GM21825 (cell line): ENCODE data around the gene CYP19A1.

Source experiments
- ATAC-seq: cut with Tn5 transposase; IDR thresholded peaks from one replicate; pipeline ENCODE4 v1.9.1; 2021; ENCODE audit warnings: mild to moderate bottlenecking, moderate library complexity; ENCODE audit not compliant: unreplicated experiment

The CYP19A1 gene

DNA sequence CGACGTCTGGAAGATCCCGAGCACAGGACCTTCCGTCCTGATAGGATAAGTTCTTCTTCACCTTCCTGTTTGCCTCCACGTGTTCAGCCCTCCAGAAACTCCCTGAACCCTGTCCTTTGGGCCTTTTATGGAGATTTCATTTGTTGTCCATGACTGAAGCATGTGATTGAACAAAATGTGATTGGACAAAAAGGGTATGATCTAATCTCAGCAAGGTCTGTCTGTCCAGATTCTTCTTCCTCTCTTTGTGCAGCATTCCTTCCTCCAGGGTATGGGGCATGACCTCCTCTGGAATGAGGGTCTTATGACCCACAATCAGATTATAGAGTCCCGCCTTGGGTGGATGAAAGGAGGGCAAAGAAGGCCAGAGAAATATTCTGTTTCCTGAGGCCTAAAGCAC is at the start of gene CYP19A1:
CYP19A1 (minus strand) TSS at position 101 of the 400 bp plus-strand sequence. CDS start 95,684 bp downstream, outside the sequence.
- ATAC-seq: no peak

DNA sequence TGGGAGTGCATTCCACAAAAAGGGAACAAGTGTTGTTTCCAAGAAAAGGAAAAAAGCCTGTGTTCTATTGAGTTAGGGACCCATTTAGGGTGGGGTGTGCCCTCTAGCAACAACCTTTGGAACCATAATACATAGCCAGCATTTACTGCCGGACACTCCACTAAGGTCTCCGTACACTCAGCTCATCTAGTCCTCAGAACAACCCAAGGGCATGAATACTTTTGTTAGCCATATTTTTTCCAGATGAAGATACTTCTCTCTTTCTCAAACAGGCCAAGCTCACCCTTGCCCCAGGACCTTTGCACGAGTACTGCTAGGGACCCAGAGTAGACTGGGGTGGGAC is 49.3 kb upstream of the CYP19A1 start:
- no peak for ATAC-seq

- ATAC-seq: no peak
These were observed 48.7 kb upstream of the CYP19A1 start for GRCh38 chr15:51386960-51387698.

DNA sequence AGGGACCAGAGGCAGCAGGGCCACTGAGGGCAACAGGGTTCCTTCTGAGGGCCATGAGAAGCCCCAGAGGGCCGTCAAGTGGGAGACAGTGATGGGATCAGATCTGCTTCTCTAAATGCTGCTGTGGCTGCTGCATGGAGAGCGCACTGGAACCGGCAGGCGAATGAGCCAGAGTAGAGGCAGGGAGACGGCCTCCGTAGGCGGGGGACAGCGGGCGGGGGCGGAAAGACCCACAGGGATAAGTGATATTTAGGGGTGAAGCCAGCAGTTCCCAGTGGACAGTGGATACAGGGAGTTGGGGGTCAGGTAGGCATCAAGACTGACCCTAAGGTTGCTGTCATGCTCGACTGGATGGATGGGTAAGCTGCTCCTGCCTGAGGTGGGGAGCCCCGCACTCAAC is 48.1 kb upstream of the CYP19A1 start:
- no peak for ATAC-seq

- no peak for ATAC-seq
These were observed 47.6 kb upstream of the CYP19A1 start for GRCh38 chr15:51386029-51386428.

DNA sequence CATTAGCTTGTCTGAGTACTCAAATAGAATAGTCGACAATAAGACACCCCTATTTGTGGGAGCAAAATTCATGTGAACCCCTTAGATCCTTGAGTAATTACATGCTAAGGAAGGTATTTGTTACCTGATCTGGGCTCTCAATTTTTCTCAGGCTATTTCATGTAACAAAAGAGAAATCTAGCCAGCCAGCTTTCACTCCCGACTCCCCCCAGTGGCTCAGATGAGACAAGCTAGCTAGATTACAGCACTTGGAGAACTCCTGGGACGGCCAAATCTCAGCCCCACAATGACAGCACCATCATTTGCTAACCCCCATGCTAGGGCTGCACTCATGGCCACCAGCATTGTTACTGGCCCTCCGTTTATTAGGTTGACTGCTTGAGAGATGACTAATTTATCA is 44.4 kb upstream of the CYP19A1 start:
- ATAC-seq: no peak

GRCh38 chr15:51380999-51381806 is 42.8 kb upstream of the CYP19A1 start:
- peak; percentile 72 for ATAC-seq

DNA sequence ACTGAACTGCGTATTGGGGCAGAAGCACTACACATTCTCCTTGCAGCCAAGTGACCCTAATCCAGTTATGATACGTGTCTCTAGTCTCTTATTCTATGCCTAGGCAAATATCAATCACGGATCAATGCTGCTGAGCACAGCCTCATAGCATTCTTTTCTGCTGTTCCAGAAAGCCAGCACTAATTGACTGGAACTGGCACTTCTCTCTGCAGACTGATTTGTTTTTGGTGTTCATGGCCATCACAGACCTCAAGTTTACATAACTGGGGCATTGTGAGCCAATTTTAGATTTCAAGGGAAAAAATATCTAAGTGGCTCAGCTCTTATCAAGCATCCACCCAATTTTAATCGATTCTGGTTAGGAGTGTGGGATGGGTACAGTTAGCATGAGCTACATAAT is 41.0 kb upstream of the CYP19A1 start:
- no peak for ATAC-seq

DNA sequence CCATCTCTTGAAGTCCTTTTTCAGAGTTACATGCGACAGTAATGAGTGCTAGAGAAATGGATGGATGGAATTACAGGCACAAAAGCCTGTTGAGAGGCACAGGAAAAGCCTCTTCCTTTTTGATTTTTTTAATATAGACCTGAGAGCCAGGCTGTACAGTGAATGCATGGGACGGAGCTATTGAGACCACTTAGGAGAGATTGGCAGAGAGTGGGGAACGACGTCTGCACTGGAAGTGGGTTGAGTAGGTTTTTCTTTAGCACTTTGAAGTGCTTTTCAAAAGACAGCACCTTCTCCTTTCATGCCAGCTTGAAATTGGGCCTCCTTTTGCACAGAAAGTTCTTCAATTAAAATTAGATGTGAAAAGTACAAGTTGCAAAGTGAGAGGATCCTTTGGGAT is 40.0 kb upstream of the CYP19A1 start:
- no peak for ATAC-seq

- no peak for ATAC-seq
These were observed 38.8 kb upstream of the CYP19A1 start for GRCh38 chr15:51377038-51377786.

DNA sequence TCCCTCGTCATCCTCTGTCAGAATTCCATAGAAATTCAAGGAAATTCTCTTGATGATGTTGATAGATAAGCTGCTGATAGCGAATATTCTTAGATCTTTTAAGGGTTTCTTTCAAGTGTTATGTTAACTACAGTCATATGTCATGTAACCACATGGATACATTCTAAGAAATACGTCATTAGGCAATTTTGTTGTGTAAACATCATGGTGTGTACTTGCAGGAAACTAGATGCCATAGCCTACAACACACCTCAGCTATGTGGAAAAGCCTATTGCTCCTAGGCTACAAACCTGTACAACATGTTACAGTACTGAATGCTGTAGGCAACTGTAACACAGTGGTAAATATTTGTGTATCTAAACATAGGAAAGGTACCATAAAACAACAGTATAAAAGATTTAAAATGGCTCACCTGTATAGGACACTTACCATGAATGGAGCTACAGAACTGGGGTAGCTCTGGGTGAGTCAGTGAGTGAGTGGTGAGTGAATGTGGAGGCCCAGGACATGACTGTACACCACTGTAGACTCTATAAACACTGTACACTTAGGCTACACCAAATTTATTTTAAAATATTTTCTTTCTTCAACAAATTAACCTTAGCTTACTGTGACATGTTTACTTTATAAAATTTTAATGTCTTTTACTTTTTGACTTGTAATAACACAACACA is 37.7 kb upstream of the CYP19A1 start:
- ATAC-seq: no peak

GRCh38 chr15:51374131-51374530 is 35.7 kb upstream of the CYP19A1 start:
- no peak for ATAC-seq

DNA sequence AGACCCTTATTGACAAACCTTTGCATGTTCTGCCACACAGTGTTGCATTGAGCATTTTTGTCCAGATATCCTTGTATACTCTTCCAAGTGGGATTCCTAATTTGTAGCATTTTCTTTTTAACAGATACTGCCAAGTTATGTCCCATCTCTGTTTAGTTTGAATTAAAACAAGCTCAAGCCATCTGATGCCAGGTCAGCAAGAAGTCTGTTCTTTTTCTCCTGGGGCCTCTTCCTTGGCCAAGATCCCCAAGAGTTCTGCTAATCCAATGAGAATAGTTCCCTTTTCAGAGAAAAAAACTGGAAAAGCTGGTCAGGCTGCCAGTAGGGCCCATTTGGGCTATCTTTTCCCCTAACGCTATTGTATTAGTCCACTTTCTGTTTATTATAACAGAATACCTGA is 32.9 kb upstream of the CYP19A1 start:
- ATAC-seq: no peak

DNA sequence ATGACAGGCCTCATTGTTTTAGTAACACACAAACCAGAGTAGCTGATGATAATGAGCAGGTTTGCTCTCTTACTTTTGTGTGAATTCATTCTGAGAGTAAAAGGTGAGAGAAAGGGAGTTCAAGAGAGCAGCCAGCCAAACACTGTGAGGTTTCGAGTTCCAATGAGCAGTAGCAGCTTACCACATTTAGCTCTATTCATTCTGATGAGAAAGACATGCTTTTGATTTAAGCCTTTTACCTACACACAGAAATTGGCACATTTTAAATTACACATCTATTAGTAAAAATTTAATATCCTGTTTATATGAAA is 31.0 kb upstream of the CYP19A1 start:
- ATAC-seq: no peak

DNA sequence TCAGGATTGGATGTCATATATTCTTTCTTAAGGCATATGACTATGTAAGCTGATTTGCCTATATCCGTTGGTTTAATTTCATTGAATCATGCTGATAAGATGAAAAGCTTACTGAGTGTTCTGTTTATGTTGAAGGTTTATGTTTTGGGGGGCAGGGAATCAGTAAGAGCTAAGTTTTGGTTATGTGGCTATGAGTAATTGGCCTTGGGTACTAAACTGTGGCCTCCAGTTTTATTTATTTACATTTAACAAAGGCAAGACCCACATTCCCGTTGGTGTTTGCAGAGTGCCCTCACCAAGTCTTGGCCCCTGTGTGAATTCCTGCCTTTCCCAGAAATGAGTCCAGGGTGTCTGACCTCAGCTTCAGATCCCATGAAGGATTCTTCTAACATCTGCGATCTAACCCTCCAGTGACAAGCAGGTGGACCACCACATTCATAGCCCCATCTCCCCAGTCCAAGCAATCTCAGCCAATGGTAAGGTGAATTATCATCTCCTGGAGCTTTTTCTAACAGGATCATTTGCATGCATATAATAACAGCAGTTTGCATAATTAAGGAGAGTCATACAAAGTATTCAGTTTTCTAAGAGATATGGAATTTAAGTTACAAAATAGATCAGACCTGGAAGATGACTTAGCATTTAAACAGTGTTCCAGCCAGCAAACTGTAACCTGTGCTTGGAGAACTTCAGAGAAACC is 30.5 kb upstream of the CYP19A1 start:
- ATAC-seq: no peak

DNA sequence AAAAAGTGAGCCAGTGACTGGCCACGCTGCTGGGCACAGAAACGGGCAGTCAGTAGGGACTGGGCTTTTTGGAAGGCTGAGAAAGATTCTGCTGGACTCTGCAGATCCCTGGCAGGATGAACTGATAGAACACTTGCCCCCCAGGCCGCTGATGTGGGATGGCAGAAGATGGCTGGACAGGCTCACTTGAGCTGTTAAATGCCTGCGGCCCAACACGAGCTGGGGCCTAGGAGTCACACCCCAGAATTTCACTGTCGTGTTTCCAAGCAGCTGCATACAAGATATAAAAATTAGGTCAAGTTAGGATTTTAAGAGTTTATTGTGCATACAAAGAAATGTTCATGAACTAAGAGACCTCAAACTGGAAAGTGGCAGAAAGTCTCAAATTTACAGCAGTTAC is 29.9 kb upstream of the CYP19A1 start:
- no peak for ATAC-seq

DNA sequence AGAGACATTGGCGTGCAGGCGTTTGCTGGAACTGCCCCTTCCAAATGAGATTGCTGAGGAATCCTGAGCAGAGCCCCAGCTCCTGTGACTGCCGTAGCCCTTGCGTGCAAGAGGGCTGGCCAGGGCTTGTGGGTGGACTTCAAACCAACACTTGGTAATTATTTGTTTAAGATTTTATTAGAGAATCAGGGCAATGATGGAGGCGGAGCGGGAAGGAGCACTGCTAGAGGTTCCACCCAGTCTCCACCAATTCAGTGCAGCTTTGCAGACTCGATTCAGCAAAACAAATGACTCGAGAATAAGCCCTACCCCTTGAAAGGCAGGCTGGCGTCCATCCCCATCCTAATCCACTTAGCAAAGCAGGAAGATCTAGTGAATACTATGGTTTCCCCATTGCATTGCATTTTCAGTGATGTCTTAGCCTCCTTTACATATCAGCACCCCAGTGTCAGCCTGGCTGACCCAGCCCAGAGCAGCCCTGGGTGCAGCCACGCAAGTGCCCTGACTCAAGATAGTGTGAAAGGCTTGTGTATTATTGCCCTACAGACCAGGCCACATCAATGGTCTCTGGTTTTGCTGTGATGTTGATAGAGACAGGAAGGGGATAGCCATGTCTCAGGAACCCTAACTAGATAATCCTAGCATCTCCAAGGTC is 29.1 kb upstream of the CYP19A1 start:
- no peak for ATAC-seq

GRCh38 chr15:51366920-51367319 is 28.5 kb upstream of the CYP19A1 start:
- no peak for ATAC-seq

DNA sequence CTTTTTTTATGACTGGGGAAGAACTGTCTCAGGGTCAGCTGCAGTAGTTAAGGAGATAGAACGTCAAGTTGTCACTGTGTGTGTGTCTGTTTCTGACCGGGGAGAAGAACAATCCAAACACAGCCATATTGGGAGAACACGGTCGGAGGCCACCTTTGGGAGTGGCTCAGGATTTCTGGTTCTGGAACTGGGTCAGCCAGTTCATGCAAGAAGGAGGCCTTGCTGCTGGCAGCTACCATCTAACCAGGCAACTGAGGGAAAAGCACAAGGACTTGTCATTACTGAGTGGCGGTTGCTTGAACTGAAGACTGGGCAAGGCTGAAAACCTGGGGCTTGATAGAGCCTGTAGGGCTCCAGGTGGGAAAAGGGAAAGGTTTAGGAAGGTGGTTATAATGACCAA is 27.7 kb upstream of the CYP19A1 start:
- ATAC-seq: no peak

GRCh38 chr15:51365417-51365816 is 27.0 kb upstream of the CYP19A1 start:
- ATAC-seq: no peak
